HepG2 (cell line): ENCODE results near the gene REST. TPM values are rescaled to one million over a fixed set of nuclear protein-coding genes. Genes with fewer than 3 reads are reported as not detected.

Source experiments
- ATAC-seq: fragments of 200-7000 bp; cut with Tn5 transposase; 3 replicates; pipeline ENCODE4 v1.9.1; 2020; ENCODE audit warnings: mild to moderate bottlenecking, moderate library complexity
- BruUV-seq: library from RNA; stranded (reverse); fragments of 400-500 nt; replicated peaks from 2 replicates; lab custom pipeline; 2021; lab: Mats Ljungman, UMichigan
- CTCF ChIA-PET: fragments of 300-600 bp; formaldehyde crosslinking; extraction: SDS; loops from one replicate; lab custom pipeline; 2021; ENCODE audit warnings: low total read pairs, inconsistent platforms, low intra/inter-chr PET ratio; lab: Yijun Ruan, JAX
- POLR2A ChIA-PET: fragments of 350-600 bp; sonication (Branson Sonifier 250); formaldehyde crosslinking; loops from one replicate; lab custom pipeline; 2020; ENCODE audit warnings: antibody characterized with exemption, inconsistent platforms; lab: Yijun Ruan, JAX
- DNase-seq: peaks from one replicate; pipeline ENCODE4 v3.0.0-alpha.2; 2015; ENCODE audit warnings: low spot score
- FAIRE-seq: peaks from 3 replicates; lab custom pipeline; 2011; peaks lifted over from hg19 to GRCh38; lab: Jason Lieb, UNC
- H2AFZ ChIP-seq: one replicate; pipeline ENCODE4 v1.6.1; 2011; ENCODE audit warnings: low read length, inconsistent platforms
- H3K27ac ChIP-seq: fragments of 300-600 bp; 3 replicates; pipeline ENCODE4 v1.8.0; 2011; ENCODE audit warnings: mixed run types, mild to moderate bottlenecking, mixed read lengths, low read length, inconsistent platforms; ENCODE audit not compliant: insufficient read depth; ENCODE audit errors: extremely low read length
- H3K27me3 ChIP-seq, 2 experiments: fragments of 200-600 bp in 1 of 2; 2 replicates in 1 of 2; 3 replicates in 1 of 2; pipeline versions ENCODE4 v1.6.0 to v1.8.0; 2011; ENCODE audit warnings: low read length in 2 of 2, mild to moderate bottlenecking in 2 of 2, moderate library complexity in 2 of 2, inconsistent platforms in 1 of 2; ENCODE audit not compliant: insufficient read depth in 2 of 2, control insufficient read depth in 1 of 2
- H3K36me3 ChIP-seq, 2 experiments: fragments of 200-600 bp in 1 of 2; replicated peaks in 1 of 2; 2 replicates in 1 of 2; 3 replicates in 1 of 2; pipeline versions ENCODE4 v1.5.1 to v1.8.0; 2011; ENCODE audit warnings: low read length in 2 of 2, inconsistent platforms in 1 of 2; ENCODE audit not compliant: insufficient read depth in 2 of 2, control insufficient read depth in 1 of 2
- H3K4me1 ChIP-seq: 2 replicates; pipeline ENCODE4 v1.5.1; 2012; ENCODE audit warnings: low read length, inconsistent platforms; ENCODE audit not compliant: insufficient read depth
- H3K4me2 ChIP-seq: 2 replicates; pipeline ENCODE4 v1.6.0; 2011; ENCODE audit warnings: low read depth, low read length, inconsistent platforms
- H3K4me3 ChIP-seq, 3 experiments: fragments of 200-600 bp in 1 of 3; sonication (generic), shearing (Covaris generic) in 1 of 3; replicated peaks in 1 of 3; 2 replicates each; pipeline ENCODE4 v1.5.1; 2011 to 2016; ENCODE audit warnings: low read length in 3 of 3, inconsistent platforms in 2 of 3, low read depth in 2 of 3, mild to moderate bottlenecking in 2 of 3, control low read depth in 1 of 3, mixed read lengths in 1 of 3; ENCODE audit not compliant: insufficient read depth in 1 of 3
- H3K79me2 ChIP-seq: one replicate; pipeline ENCODE4 v1.6.1; 2011; ENCODE audit warnings: low read length, inconsistent platforms; ENCODE audit not compliant: insufficient read depth
- H3K9ac ChIP-seq: 2 replicates; pipeline ENCODE4 v1.6.0; 2011; ENCODE audit warnings: mild to moderate bottlenecking, low read depth, low read length, inconsistent platforms; ENCODE audit not compliant: insufficient read depth
- H3K9me3 ChIP-seq: 2 replicates; pipeline ENCODE4 v1.5.1; 2012; ENCODE audit warnings: mild to moderate bottlenecking, low read length
- H4K20me1 ChIP-seq: 2 replicates; pipeline ENCODE4 v1.6.0; 2011; ENCODE audit warnings: inconsistent platforms, mild to moderate bottlenecking, low read length, moderate library complexity; ENCODE audit not compliant: insufficient read depth
- ZNF354B ChIP-seq: sonication (generic); formaldehyde crosslinking; IDR thresholded peaks from 2 replicates; pipeline ENCODE4 v1.8.0; 2022; ENCODE audit warnings: mild to moderate bottlenecking, missing genetic modification reagents
- WGBS: methylation state at CpG from one replicate; pipeline ENCODE4 v1.1.6; 2017; ENCODE audit warnings: low lambda C conversion rate; 5-methylcytosine and 5-hydroxymethylcytosine counted together
- in situ Hi-C: cut with HindIII; loops from 2 replicates; pipeline ENCODE4 v1.10.0; 2017; ENCODE audit warnings: low pct_unique_long_range_greater_than_20kb; ENCODE audit not compliant: extremely low pct_ligation_motif_present
- intact Hi-C: fragments of 100-400 bp; cut with micrococcal nuclease; formaldehyde crosslinking; loops from one replicate; pipeline ENCODE4 v1.10.0; 2022; ENCODE audit not compliant: unreplicated experiment
- polyA plus RNA-seq, 8 experiments: library from polyadenylated mRNA; depleted of rRNA in 3 of 8; stranded (reverse) in 7 of 8; unstranded in 1 of 8; fragments of >200 nt; fragmentation: Illumina TruSeq in 4 of 8; extraction: Trizol in 4 of 8; gene quantifications; 2 replicates each; pipeline versions ENCODE4 v1.2.1 to v1.2.3, GENCODE V29; 2011 to 2016; ENCODE audit warnings: low read depth in 4 of 8, missing spikeins in 1 of 8, mixed read lengths in 1 of 8; ENCODE audit not compliant: insufficient read depth in 1 of 8
- total RNA-seq, 5 experiments: library from RNA; depleted of rRNA; stranded (reverse); fragments of >200 nt; fragmentation: Illumina TruSeq; extraction: Trizol; gene quantifications; 2 replicates each; pipeline ENCODE4 v1.2.3, GENCODE V29; 2016; ENCODE audit warnings: low read depth in 1 of 5
- TF ChIP-seq, protein P1 (sequence below): sonication (generic); formaldehyde crosslinking; IDR thresholded peaks from 2 replicates; pipeline ENCODE4 v1.8.1; 2023; ENCODE audit warnings: mild to moderate bottlenecking, inconsistent platforms, moderate library complexity, missing genetic modification reagents, borderline replicate concordance
- TF ChIP-seq, protein P2 (sequence below): sonication (generic); formaldehyde crosslinking; IDR thresholded peaks from 2 replicates; pipeline ENCODE4 v1.5.1; 2020; ENCODE audit warnings: mild to moderate bottlenecking, missing genetic modification reagents, moderate library complexity
- TF ChIP-seq, protein P3 (sequence below): IDR thresholded peaks from 2 replicates; pipeline ENCODE4 v1.6.1; 2016; ENCODE audit warnings: mild to moderate bottlenecking

The REST gene
- total and polyA plus RNA-seq, 2 of the 13 experiments (the other 11 are each of a cell fraction or from before 2014, with no cell fraction given): 12.7 to 22.4 TPM

DNA sequence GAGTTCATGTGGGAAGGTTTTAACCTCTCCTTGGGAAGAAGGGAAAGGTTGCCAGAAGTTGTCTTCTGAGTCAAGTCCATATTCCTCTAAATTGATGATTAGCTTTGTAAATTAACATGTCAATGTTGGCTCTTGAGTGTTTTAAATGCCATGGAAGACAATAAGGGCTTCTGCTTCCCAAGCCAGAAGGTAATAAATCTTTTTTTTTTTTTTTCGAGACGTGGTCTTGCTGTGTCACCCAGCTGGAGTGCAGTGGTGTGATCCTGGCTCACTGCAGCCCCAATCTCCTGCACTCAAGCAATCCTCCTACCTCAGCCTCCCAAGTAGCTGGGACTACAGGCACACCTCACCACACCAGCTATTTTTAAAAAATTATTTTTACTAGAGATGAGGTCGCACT lies 5.0 kb upstream of the REST start:
- H3K9ac ChIP-seq: no peak overlapping the region
- no peaks in the 10 kb centered on the region for H3K36me3 ChIP-seq
- H3K27me3 ChIP-seq: peaks cover 0 to 12% of the 10 kb centered on the region in 2 experiments; a peak in 1 of 5 replicates
- H3K4me3 ChIP-seq: no peak overlapping the region
- H3K4me1 ChIP-seq: peaks cover 9% of the 10 kb centered on the region
- no peak overlapping the region for H3K27ac ChIP-seq
- no peak overlapping the region for H3K4me2 ChIP-seq
- no peak overlapping the region for H2AFZ ChIP-seq
- no peaks in the 10 kb centered on the region for H3K79me2 ChIP-seq
- ATAC-seq: no peak
- no peak for DNase-seq
- H4K20me1 ChIP-seq: no peaks in the 10 kb centered on the region
- intact Hi-C loops: no loop called here
- FAIRE-seq: no peak
- 56% methylated on average over 3 of the region's 3 CpGs for WGBS
- in situ Hi-C loops: no loop called here
- no TSS peak for BruUV-seq
- ChIA-PET POLR2A (no interaction called here), CTCF (no interaction called here)
- TF ChIP-seq, protein P1, sequence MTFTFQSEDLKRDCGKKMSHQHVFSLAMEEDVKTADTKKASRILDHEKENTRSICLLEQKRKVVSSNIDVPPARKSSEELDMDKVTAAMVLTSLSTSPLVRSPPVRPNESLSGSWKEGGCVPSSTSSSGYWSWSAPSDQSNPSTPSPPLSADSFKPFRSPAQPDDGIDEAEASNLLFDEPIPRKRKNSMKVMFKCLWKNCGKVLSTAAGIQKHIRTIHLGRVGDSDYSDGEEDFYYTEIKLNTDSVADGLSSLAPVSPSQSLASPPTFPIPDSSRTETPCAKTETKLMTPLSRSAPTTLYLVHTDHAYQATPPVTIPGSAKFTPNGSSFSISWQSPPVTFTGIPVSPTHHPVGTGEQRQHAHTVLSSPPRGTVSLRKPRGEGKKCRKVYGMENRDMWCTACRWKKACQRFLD: no peak
- TF ChIP-seq, protein P2, sequence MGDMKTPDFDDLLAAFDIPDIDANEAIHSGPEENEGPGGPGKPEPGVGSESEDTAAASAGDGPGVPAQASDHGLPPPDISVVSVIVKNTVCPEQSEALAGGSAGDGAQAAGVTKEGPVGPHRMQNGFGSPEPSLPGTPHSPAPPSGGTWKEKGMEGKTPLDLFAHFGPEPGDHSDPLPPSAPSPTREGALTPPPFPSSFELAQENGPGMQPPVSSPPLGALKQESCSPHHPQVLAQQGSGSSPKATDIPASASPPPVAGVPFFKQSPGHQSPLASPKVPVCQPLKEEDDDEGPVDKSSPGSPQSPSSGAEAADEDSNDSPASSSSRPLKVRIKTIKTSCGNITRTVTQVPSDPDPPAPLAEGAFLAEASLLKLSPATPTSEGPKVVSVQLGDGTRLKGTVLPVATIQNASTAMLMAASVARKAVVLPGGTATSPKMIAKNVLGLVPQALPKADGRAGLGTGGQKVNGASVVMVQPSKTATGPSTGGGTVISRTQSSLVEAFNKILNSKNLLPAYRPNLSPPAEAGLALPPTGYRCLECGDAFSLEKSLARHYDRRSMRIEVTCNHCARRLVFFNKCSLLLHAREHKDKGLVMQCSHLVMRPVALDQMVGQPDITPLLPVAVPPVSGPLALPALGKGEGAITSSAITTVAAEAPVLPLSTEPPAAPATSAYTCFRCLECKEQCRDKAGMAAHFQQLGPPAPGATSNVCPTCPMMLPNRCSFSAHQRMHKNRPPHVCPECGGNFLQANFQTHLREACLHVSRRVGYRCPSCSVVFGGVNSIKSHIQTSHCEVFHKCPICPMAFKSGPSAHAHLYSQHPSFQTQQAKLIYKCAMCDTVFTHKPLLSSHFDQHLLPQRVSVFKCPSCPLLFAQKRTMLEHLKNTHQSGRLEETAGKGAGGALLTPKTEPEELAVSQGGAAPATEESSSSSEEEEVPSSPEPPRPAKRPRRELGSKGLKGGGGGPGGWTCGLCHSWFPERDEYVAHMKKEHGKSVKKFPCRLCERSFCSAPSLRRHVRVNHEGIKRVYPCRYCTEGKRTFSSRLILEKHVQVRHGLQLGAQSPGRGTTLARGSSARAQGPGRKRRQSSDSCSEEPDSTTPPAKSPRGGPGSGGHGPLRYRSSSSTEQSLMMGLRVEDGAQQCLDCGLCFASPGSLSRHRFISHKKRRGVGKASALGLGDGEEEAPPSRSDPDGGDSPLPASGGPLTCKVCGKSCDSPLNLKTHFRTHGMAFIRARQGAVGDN (CRISPR knock-in tag): no peak
- no peak for TF ChIP-seq ZNF354B (CRISPR knock-in tag)
- TF ChIP-seq, protein P3, sequence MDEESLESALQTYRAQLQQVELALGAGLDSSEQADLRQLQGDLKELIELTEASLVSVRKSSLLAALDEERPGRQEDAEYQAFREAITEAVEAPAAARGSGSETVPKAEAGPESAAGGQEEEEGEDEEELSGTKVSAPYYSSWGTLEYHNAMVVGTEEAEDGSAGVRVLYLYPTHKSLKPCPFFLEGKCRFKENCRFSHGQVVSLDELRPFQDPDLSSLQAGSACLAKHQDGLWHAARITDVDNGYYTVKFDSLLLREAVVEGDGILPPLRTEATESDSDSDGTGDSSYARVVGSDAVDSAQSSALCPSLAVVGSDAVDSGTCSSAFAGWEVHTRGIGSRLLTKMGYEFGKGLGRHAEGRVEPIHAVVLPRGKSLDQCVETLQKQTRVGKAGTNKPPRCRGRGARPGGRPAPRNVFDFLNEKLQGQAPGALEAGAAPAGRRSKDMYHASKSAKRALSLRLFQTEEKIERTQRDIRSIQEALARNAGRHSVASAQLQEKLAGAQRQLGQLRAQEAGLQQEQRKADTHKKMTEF (CRISPR knock-in tag): no peak
- no peaks in the 10 kb centered on the region for H3K9me3 ChIP-seq
